OCI-LY7 (cell line): ENCODE measurements around the gene CEP290. TPM values are rescaled to one million over a fixed set of nuclear protein-coding genes. Genes with fewer than 3 reads are reported as not detected.

ENCODE experiments used
- BruUV-seq: library from RNA; stranded (reverse); fragments of 400-500 nt; replicated peaks from 2 replicates; lab custom pipeline; 2021; lab: Mats Ljungman, UMichigan
- CTCF ChIA-PET: fragments of 300-600 bp; sonication (Branson Sonifier 250); formaldehyde crosslinking; loops from one replicate; lab custom pipeline; 2022; ENCODE audit warnings: antibody characterized with exemption; ENCODE audit not compliant: unreplicated experiment; lab: Charles Lee
- POLR2A ChIA-PET: fragments of 300-600 bp; sonication (Branson Sonifier 250); formaldehyde crosslinking; loops from one replicate; lab custom pipeline; 2022; ENCODE audit warnings: antibody characterized with exemption; lab: Charles Lee
- DNase-seq: peaks from one replicate; pipeline ENCODE4 v3.0.0-alpha.2; 2015; ENCODE audit warnings: low spot score
- H2AFZ ChIP-seq: fragments of 200-600 bp; sonication (generic), shearing (Covaris generic); 2 replicates; pipeline ENCODE4 v1.6.1; 2014; ENCODE audit warnings: mild to moderate bottlenecking, antibody characterized with exemption, low read length, moderate library complexity
- H3K27ac ChIP-seq: fragments of 200-600 bp; sonication (generic); 2 replicates; pipeline ENCODE4 v1.5.1; 2014; ENCODE audit warnings: mixed run types, low read depth, mild to moderate bottlenecking, moderate library complexity, low read length, inconsistent platforms; ENCODE audit not compliant: poor library complexity, severe bottlenecking
- H3K36me3 ChIP-seq: fragments of 200-600 bp; sonication (generic); 2 replicates; pipeline ENCODE4 v1.6.1; 2014; ENCODE audit warnings: mild to moderate bottlenecking, antibody characterized with exemption, low read length, moderate library complexity, mixed read lengths; ENCODE audit not compliant: insufficient read depth
- H3K4me1 ChIP-seq: fragments of 200-600 bp; sonication (generic); 2 replicates; pipeline ENCODE4 v1.5.1; 2014; ENCODE audit warnings: mild to moderate bottlenecking, low read length; ENCODE audit not compliant: insufficient read depth, poor library complexity, severe bottlenecking
- H3K4me2 ChIP-seq: fragments of 200-600 bp; sonication (generic); 2 replicates; pipeline ENCODE4 v1.6.1; 2014; ENCODE audit warnings: mild to moderate bottlenecking, low read length
- H3K4me3 ChIP-seq: fragments of 200-600 bp; sonication (generic); 2 replicates; pipeline ENCODE4 v1.5.1; 2014; ENCODE audit warnings: mild to moderate bottlenecking, low read depth, low read length; ENCODE audit not compliant: poor library complexity, severe bottlenecking
- H3K79me2 ChIP-seq: fragments of 200-600 bp; sonication (generic); 2 replicates; pipeline ENCODE4 v1.6.1; 2016; ENCODE audit warnings: low read depth, mild to moderate bottlenecking, low read length, moderate library complexity, mixed read lengths; ENCODE audit not compliant: insufficient read depth
- H3K9me2 ChIP-seq: fragments of 200-600 bp; sonication (generic); 2 replicates; pipeline ENCODE4 v1.6.1; 2016; ENCODE audit warnings: mild to moderate bottlenecking, low read length, mixed read lengths; ENCODE audit not compliant: insufficient read depth
- H3K9me3 ChIP-seq: fragments of 200-600 bp; sonication (generic); 2 replicates; pipeline ENCODE4 v1.6.1; 2014; ENCODE audit warnings: mild to moderate bottlenecking, mixed run types, low read length, mixed read lengths
- H4K20me1 ChIP-seq: fragments of 200-600 bp; sonication (generic); 2 replicates; pipeline ENCODE4 v1.6.1; 2014; ENCODE audit warnings: mild to moderate bottlenecking, antibody characterized with exemption, low read length, moderate library complexity, mixed read lengths; ENCODE audit not compliant: insufficient read depth
- CTCF ChIP-seq: fragments of 200-600 bp; sonication (generic); conservative IDR thresholded peaks from 2 replicates; pipeline ENCODE4 v1.5.1; 2014; ENCODE audit warnings: mild to moderate bottlenecking, antibody characterized with exemption, low read length, moderate library complexity, mixed read lengths
- EZH2phosphoT487 ChIP-seq: fragments of 200-600 bp; sonication (generic); IDR thresholded peaks from 2 replicates; pipeline ENCODE4 v1.6.1; 2018; ENCODE audit warnings: low read depth, borderline replicate concordance, mild to moderate bottlenecking, mixed run types, antibody characterized with exemption, low read length, moderate library complexity, mixed read lengths
- intact Hi-C: fragments of 100-400 bp; cut with micrococcal nuclease; formaldehyde crosslinking; loops from one replicate; pipeline ENCODE4 v1.10.0; 2022; ENCODE audit not compliant: unreplicated experiment
- total RNA-seq, 2 experiments: library from RNA; depleted of rRNA in 1 of 2; stranded (reverse); fragments of >200 nt in 1 of 2; shearing (Covaris generic) in 1 of 2; gene quantifications; 2 replicates each; pipeline ENCODE4 v1.2.3, GENCODE V29; 2014 to 2022

CEP290 gene
- total RNA-seq, 2 experiments from 2014 or later: 12.6 to 22.4 TPM

GRCh38 chr12:88187571-88187970 is 45.7 kb upstream of the CEP290 start:
- Histone ChIP-seq H3K4me2 (no peak overlapping the region), H3K4me3 (no peak overlapping the region), H3K27ac (no peak overlapping the region), H3K36me3 (peaks cover 21% of the 10 kb centered on the region; the same call in 1 of the 2 replicates), H3K79me2 (no peaks in the 10 kb centered on the region), H2AFZ (no peak overlapping the region), H3K9me2 (no peaks in the 10 kb centered on the region), H3K9me3 (peaks cover 4% of the 10 kb centered on the region; the same call in 1 of the 2 replicates), H4K20me1 (no peaks in the 10 kb centered on the region), H3K4me1 (no peaks in the 10 kb centered on the region)
- intact Hi-C loops: no loop called here
- ChIA-PET CTCF (no interaction called here), POLR2A (interaction anchor here (1.4 kb wide), 1 partner anchor 55 kb away, joined by 5 read pairs; no protein-coding TSS in a partner anchor)
- TF ChIP-seq EZH2phosphoT487 (no peak), CTCF (no peak)
- no TSS peak for BruUV-seq
- no peak for DNase-seq

DNA sequence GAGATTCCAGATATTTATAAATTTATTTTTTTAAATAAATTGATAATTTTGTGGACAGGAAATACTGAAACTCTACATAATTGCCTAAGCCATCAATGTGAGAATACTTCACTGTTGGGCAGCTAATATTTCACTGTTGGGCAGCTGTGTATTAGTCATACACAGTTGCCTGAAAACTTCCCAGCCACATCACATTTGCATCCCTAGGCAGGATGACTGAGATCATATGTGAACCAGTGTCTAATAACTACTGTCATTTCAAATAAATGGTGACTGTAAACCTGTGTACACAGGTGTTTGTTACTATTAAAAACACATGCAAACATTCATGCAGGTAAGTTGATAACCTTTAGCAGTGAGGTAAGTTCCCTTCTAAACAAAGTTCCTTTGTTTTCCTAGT is 44.1 kb upstream of the CEP290 start:
- no peaks in the 10 kb centered on the region for H3K4me1 ChIP-seq
- DNase-seq: no peak
- H3K79me2 ChIP-seq: no peaks in the 10 kb centered on the region
- no peaks in the 10 kb centered on the region for H3K9me2 ChIP-seq
- no peak overlapping the region for H2AFZ ChIP-seq
- intact Hi-C loops: no loop called here
- H4K20me1 ChIP-seq: no peaks in the 10 kb centered on the region
- no TSS peak for BruUV-seq
- H3K36me3 ChIP-seq: peaks cover 19% of the 10 kb centered on the region; the same call in 1 of the 2 replicates
- H3K9me3 ChIP-seq: peaks cover 4% of the 10 kb centered on the region; the same call in 1 of the 2 replicates
- ChIA-PET POLR2A (interaction anchor here (0.5 kb wide), 1 partner anchor 20 kb away, joined by 3 read pairs; no protein-coding TSS in a partner anchor), CTCF (no interaction called here)
- no peak overlapping the region for H3K27ac ChIP-seq
- no peak overlapping the region for H3K4me3 ChIP-seq
- no peak overlapping the region for H3K4me2 ChIP-seq
- TF ChIP-seq EZH2phosphoT487: no peak
- no peak for TF ChIP-seq CTCF

DNA sequence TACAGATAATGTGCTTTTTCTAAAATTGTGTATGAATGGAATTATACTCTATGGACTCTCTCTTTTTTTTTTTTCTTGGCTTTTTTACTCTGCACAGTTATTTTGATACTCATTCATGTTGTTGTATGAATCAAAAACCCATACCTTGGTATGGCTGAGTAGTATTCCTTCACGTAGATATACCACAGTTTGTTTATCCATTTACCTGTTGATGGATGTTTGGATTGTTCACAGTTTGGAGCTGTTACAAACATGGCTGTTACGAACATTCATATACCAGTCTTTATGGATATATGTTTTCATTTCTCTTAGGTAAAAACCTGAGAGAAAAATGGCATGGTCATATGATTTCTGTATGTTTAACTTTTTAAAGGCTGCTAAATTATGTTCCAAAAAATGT is 43.4 kb upstream of the CEP290 start:
- TF ChIP-seq CTCF (no peak), EZH2phosphoT487 (no peak)
- Histone ChIP-seq H3K79me2 (no peaks in the 10 kb centered on the region), H4K20me1 (no peaks in the 10 kb centered on the region), H3K4me3 (no peak overlapping the region), H3K9me2 (no peaks in the 10 kb centered on the region), H3K36me3 (peaks cover 16% of the 10 kb centered on the region; the same call in 1 of the 2 replicates), H3K4me1 (no peaks in the 10 kb centered on the region), H3K4me2 (no peak overlapping the region), H2AFZ (no peak overlapping the region), H3K27ac (no peak overlapping the region), H3K9me3 (peaks cover 4% of the 10 kb centered on the region; the same call in 1 of the 2 replicates)
- POLR2A ChIA-PET: interaction anchor here (0.5 to 0.6 kb wide), 3 partner anchors 21 to 372 kb away, joined by 3 to 4 read pairs (median 3); no protein-coding TSS in a partner anchor
- CTCF ChIA-PET: no interaction called here
- BruUV-seq: no TSS peak
- intact Hi-C loops: no loop called here
- DNase-seq: no peak
